Measurements from ENCODE around the gene FOXJ3. TPM values are rescaled to one million over a fixed set of nuclear protein-coding genes. Genes with fewer than 3 reads are reported as not detected.

The FOXJ3 gene
- total RNA-seq, 1 experiment from 2014 or later, result 51.4 TPM

DNA sequence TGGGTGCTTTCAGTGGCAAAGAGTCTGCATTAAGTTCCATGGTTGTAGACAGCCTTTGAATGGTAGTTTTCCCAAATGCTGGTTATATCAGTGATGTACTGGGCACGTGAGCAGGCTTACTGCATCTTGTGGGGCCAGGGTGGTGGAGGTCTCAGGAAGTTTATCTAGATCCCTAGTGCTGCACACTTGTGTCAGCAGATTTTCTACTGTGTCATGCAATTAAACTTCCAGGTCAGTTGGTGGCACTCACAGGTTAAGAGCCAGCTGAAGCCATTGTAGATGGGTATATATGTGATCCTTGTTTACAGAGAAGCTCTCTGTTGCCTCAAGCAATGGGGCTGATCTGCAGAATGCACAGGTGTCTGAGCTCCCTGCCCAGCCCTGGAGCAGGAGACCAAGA lies 33.0 kb downstream of the FOXJ3 start:
- Mint-ChIP-seq H3K27me3 (ENCODE audit: unreplicated experiment) (no peaks in the 10 kb centered on the region), H3K4me1 (ENCODE audit: low read depth, unreplicated experiment) (no peaks in the 10 kb centered on the region), H3K27ac (ENCODE audit: unreplicated experiment) (no peak overlapping the region), H3K4me3 (ENCODE audit: low read depth, unreplicated experiment) (no peak overlapping the region), H3K9me3 (ENCODE audit: low read depth, unreplicated experiment) (peaks cover 15% of the 10 kb centered on the region), H3K36me3 (ENCODE audit: insufficient read depth, unreplicated experiment) (peaks cover 5% of the 10 kb centered on the region)
- no peak for DNase-seq
- intact Hi-C loops (cut with micrococcal nuclease; ENCODE audit: unreplicated experiment), result loop anchor here (10.0 kb wide), 1 partner anchor 63 kb away; no protein-coding TSS in a partner anchor
- CTCF ChIA-PET, result no interaction called here
- no TSS peak for BruUV-seq (replicated peaks)
- TF ChIP-seq, protein P1, sequence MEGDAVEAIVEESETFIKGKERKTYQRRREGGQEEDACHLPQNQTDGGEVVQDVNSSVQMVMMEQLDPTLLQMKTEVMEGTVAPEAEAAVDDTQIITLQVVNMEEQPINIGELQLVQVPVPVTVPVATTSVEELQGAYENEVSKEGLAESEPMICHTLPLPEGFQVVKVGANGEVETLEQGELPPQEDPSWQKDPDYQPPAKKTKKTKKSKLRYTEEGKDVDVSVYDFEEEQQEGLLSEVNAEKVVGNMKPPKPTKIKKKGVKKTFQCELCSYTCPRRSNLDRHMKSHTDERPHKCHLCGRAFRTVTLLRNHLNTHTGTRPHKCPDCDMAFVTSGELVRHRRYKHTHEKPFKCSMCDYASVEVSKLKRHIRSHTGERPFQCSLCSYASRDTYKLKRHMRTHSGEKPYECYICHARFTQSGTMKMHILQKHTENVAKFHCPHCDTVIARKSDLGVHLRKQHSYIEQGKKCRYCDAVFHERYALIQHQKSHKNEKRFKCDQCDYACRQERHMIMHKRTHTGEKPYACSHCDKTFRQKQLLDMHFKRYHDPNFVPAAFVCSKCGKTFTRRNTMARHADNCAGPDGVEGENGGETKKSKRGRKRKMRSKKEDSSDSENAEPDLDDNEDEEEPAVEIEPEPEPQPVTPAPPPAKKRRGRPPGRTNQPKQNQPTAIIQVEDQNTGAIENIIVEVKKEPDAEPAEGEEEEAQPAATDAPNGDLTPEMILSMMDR (IDR thresholded peaks at IDR 0.05; ENCODE audit: unreplicated experiment), result no peak

DNA sequence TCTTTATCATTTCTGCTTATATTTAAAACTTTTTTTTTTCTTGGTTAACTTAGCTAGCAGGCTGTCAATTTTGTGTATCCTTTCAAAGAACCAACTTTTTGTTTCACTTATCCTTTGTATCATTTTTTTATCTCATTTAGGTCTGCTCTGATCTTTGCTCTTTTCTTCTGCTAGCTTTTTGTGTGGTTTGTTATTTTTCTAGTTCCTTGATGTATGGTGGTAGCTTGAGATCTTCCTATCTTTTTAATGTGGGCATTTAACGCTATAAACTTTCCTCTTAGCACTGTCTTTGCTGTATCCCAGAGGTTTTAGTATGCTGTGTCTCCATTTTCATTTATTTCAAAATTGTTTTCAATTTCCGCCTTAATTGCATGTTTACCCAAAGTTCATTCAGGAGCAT lies 36.5 kb downstream of the FOXJ3 start:
- Mint-ChIP-seq H3K27me3 (ENCODE audit: unreplicated experiment) (no peaks in the 10 kb centered on the region), H3K27ac (ENCODE audit: unreplicated experiment) (no peak overlapping the region), H3K4me3 (ENCODE audit: low read depth, unreplicated experiment) (no peak overlapping the region), H3K9me3 (ENCODE audit: low read depth, unreplicated experiment) (peaks cover 17% of the 10 kb centered on the region), H3K4me1 (ENCODE audit: low read depth, unreplicated experiment) (no peaks in the 10 kb centered on the region), H3K36me3 (ENCODE audit: insufficient read depth, unreplicated experiment) (peaks cover 5% of the 10 kb centered on the region)
- CTCF ChIA-PET, result no interaction called here
- DNase-seq, result no peak
- TF ChIP-seq, protein P1 (IDR thresholded peaks at IDR 0.05; ENCODE audit: unreplicated experiment), result no peak
- BruUV-seq (replicated peaks), result no TSS peak
- intact Hi-C loops (cut with micrococcal nuclease; ENCODE audit: unreplicated experiment), result no loop called here

DNA sequence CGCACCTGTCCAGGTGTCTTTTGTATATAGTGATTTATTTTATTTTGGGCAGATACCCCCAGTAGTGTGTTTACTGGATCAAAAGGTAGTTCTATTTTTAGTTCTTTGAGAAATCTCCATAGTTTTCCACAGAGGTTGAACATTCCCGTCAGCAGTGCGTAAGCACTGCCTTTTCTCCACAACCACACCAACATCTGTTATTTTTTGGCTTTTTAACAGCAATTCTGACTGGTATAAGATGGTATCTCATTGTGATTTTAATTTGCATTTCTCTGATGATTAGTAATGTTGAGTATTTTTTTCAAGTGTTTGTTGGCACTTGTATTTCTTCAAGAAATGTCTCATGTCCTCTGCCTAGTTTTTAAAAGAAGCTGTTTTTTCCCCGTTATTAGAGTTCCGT lies 39.2 kb downstream of the FOXJ3 start:
- no peaks in the 10 kb centered on the region for H3K27me3 Mint-ChIP-seq (ENCODE audit: unreplicated experiment)
- CTCF ChIA-PET, result no interaction called here
- no peaks in the 10 kb centered on the region for H3K36me3 Mint-ChIP-seq (ENCODE audit: insufficient read depth, unreplicated experiment)
- no TSS peak for BruUV-seq (replicated peaks)
- peak overlapping the region; percentile 11 for H3K27ac Mint-ChIP-seq (ENCODE audit: unreplicated experiment)
- peaks cover 14% of the 10 kb centered on the region for H3K9me3 Mint-ChIP-seq (ENCODE audit: low read depth, unreplicated experiment)
- DNase-seq, result no peak
- intact Hi-C loops (cut with micrococcal nuclease; ENCODE audit: unreplicated experiment), result no loop called here
- no peak overlapping the region for H3K4me3 Mint-ChIP-seq (ENCODE audit: low read depth, unreplicated experiment)
- TF ChIP-seq, protein P1 (IDR thresholded peaks at IDR 0.05; ENCODE audit: unreplicated experiment), result no peak
- peaks cover 4% of the 10 kb centered on the region for H3K4me1 Mint-ChIP-seq (ENCODE audit: low read depth, unreplicated experiment)

DNA sequence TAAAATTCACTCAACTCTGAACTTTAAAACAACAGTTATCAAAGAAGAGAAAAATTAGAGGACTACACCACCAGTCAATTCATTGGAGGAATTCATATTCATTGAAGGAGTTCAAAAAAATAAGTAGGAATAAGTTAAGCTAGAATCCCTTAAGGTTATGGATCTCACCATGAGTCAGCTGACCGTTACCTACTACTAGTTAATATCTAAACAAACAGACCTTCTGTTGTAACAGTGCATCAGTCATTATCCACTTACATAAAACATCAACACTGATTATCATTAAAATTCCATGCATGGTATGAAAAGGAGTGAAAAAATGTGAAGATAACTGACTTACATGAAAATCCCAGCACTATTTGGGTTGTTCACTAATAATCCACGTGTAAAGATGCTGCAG lies 44.9 kb downstream of the FOXJ3 start:
- no TSS peak for BruUV-seq (replicated peaks)
- DNase-seq, result no peak
- no peaks in the 10 kb centered on the region for H3K27me3 Mint-ChIP-seq (ENCODE audit: unreplicated experiment)
- H3K9me3 Mint-ChIP-seq (ENCODE audit: low read depth, unreplicated experiment), result peaks cover 3% of the 10 kb centered on the region
- CTCF ChIA-PET, result no interaction called here
- peaks cover 17% of the 10 kb centered on the region for H3K4me1 Mint-ChIP-seq (ENCODE audit: low read depth, unreplicated experiment)
- no peak overlapping the region for H3K4me3 Mint-ChIP-seq (ENCODE audit: low read depth, unreplicated experiment)
- no peak overlapping the region for H3K27ac Mint-ChIP-seq (ENCODE audit: unreplicated experiment)
- TF ChIP-seq, protein P1 (IDR thresholded peaks at IDR 0.05; ENCODE audit: unreplicated experiment), result no peak
- H3K36me3 Mint-ChIP-seq (ENCODE audit: insufficient read depth, unreplicated experiment), result no peaks in the 10 kb centered on the region
- intact Hi-C loops (cut with micrococcal nuclease; ENCODE audit: unreplicated experiment), result no loop called here

Data from Calu3 (cell line).